Measurements from ENCODE around the gene GLIS1.

Gene GLIS1

DNA sequence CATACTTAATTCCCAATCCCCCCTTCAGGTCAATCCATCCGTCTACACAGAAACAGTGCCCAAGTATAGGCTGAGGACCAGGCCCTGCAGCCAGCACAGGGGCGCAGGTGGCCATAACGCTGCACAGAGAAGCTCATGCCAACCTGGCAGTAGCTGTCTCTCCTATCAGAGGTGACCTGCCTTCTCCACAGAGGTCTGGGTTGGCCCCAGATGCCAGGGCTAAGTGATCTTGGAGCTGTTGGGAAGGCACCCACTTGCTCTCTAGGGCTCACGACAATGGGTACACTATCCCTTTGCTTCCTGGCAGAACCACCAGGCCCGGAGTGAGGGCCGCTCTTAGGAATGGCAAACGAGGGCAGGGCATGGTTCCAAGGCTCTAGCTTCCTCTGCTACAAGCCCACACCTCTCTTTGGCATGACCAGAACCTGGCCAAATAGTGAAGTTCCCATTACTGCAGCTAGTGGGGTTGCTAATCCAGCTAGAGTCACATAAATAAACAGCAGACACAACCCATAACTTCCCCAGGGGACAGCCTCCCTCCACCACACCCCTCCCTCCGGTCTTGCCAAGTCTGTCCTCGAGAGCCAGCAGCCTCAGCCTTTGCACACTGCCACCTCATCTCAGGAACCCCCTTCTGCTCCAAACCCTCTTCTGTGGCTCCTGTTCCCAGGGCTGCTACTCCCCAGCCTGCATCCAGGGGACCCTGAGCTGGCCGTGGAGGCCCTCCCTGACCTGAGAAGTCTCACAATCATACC is 113.0 kb downstream of the GLIS1 start:
- no peak overlapping the region for H3K4me3 ChIP-seq (ENCODE audit: low read depth, low read length)
- TF ChIP-seq, protein P1, sequence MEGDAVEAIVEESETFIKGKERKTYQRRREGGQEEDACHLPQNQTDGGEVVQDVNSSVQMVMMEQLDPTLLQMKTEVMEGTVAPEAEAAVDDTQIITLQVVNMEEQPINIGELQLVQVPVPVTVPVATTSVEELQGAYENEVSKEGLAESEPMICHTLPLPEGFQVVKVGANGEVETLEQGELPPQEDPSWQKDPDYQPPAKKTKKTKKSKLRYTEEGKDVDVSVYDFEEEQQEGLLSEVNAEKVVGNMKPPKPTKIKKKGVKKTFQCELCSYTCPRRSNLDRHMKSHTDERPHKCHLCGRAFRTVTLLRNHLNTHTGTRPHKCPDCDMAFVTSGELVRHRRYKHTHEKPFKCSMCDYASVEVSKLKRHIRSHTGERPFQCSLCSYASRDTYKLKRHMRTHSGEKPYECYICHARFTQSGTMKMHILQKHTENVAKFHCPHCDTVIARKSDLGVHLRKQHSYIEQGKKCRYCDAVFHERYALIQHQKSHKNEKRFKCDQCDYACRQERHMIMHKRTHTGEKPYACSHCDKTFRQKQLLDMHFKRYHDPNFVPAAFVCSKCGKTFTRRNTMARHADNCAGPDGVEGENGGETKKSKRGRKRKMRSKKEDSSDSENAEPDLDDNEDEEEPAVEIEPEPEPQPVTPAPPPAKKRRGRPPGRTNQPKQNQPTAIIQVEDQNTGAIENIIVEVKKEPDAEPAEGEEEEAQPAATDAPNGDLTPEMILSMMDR (IDR thresholded peaks at IDR 0.05; ENCODE audit: low read depth, low read length), result no peak

DNA sequence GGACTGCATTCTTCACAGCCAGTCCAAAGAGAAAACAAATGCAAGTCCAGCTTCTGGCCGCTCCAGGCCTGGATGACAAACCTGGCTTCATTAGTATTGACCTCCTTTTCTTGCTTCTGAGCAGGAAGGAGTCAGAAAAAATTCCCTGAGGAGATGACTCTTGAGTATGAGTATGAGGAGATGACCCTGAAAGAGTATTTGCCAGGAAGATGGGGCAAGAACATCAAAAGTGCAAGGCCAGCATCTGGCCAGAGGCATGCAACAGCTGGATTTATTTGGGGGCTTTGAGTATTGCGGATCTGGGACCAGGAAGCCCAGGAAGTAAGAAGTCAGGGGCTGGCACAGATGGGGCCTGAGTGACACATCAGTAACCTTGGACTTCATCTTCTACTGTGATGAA is 113.9 kb downstream of the GLIS1 start:
- H3K4me3 ChIP-seq (ENCODE audit: low read depth, low read length), result no peak overlapping the region
- TF ChIP-seq, protein P1 (IDR thresholded peaks at IDR 0.05; ENCODE audit: low read depth, low read length), result no peak

DNA sequence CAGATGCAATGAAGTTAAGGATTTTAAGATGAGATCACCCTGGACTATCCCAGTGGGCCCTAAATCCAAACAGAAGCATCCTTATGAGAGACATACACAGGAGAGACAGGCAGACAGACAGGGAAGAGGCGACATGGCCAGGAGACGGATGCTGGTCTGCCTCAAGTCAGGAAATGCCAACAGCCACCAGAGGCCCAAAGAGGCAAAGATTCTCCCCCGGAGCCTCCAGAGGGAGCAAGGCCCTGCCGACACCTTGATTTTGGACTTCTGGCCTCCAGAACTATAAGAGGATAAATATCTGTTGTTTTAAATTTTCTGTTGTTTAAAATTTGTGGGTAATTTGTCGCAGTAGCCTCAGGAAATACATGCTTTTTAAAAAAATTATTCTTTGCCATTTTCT is 116.4 kb downstream of the GLIS1 start:
- no peak overlapping the region for H3K4me3 ChIP-seq (ENCODE audit: low read depth, low read length)
- TF ChIP-seq, protein P1 (IDR thresholded peaks at IDR 0.05; ENCODE audit: low read depth, low read length), result no peak

DNA sequence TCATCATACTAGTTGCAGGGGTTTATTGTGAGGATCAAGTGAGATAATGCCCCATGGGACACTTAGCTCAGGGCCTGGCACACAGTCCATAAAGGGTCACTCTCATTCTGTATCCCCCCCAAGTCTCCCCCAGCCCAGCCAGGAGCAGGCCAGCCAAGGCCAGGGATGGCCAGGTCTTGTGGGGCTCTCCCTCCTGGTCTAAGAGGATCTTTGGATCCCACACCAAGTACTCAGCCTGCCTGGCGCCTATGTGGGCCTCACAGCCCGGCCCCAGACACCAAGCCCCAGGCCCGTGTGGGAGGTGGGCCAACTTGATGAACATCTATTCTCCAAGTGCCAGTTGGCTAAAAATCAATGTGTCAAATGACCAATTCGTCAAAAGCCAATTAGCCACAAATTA is 117.8 kb downstream of the GLIS1 start:
- TF ChIP-seq, protein P1 (IDR thresholded peaks at IDR 0.05; ENCODE audit: low read depth, low read length), result no peak
- H3K4me3 ChIP-seq (ENCODE audit: low read depth, low read length), result no peak overlapping the region

DNA sequence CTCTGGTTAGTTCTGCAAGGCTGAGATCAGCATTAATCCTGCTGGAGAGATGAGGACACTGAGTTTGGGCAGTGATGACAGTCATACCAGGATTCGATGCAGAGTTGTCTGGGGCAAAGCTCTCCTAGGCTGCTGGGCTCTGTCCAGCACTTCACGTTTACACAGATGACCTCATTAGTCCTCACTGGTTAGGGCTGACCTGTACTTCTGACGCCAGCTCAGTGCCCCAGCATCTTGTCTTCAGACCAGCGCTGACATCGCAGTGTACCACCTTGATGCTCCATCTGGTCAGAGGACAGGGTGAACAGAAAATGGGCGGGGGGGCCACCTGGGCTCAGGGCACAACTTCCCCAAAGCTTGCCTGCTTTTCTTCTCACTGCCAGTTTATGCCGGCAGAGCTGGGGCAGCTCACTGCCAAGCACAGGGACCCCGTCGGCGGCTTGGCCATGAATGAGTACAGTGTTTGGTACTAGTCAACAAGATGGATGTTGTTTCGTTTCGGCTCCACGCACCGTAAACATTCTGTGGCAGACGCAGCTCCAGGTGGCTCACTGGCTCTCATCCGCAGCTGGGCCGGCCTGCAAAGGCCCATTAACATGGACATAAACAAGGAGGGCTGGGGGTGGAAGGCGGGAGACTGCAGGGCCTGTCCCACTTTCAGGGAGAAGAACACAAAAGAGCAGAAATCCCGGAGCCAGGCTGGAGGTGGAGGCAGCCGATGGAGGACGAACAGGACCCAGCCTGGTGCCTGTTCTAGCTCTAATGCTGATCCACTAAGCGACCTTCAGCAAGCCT is 118.7 kb downstream of the GLIS1 start:
- no peak overlapping the region for H3K4me3 ChIP-seq (ENCODE audit: low read depth, low read length)
- TF ChIP-seq, protein P1 (IDR thresholded peaks at IDR 0.05; ENCODE audit: low read depth, low read length), result no peak

DNA sequence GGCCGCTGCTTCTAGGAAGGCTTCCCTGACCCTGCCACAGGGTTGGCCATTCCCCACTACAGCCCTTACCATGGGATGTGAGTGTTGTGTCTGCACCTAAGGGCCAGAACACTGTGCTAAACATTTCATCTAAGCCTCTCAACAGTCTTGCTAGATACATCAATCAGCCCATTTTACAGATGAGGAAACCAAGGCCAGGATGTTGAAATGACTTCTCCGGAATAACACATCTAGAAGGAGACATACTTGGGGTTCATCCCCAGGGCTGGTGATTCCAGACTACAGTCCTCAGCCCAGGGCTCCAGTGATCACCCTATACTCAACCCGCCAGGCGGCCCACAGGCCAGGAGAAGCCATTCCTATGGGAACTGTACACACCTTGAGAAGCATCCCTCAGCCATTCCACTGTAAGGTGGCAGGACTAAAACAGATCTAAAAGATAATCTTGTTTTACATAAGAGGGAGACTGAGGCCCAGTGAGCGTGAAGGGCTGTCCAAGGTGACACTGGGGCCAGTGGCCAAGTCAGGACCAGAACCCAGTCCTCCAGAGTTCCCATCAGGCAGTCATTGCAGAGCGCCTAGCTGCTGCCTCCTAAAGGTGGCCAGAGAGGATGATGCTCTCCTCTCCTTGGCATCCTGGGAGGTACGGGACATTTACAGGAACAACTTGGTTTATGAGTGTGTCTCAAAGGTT is 119.5 kb downstream of the GLIS1 start:
- H3K4me3 ChIP-seq (ENCODE audit: low read depth, low read length), result no peak overlapping the region
- TF ChIP-seq, protein P1 (IDR thresholded peaks at IDR 0.05; ENCODE audit: low read depth, low read length), result no peak

All from WI38 (cell line).